BLaER1 (cell line): ENCODE measurements around the gene LAYN.

Experiments used
- H3K27ac ChIP-seq: shearing (Covaris generic); formaldehyde crosslinking; 2 replicates; pipeline ENCODE4 v1.8.1; 2022
- H3K27me3 ChIP-seq: shearing (Covaris generic); formaldehyde crosslinking; 2 replicates; pipeline ENCODE4 v1.8.1; 2022
- H3K36me3 ChIP-seq: shearing (Covaris generic); formaldehyde crosslinking; 2 replicates; pipeline ENCODE4 v1.8.1; 2022
- H3K4me1 ChIP-seq: shearing (Covaris generic); formaldehyde crosslinking; 2 replicates; pipeline ENCODE4 v1.8.1; 2022
- H3K4me2 ChIP-seq: shearing (Covaris generic); formaldehyde crosslinking; 2 replicates; pipeline ENCODE4 v1.8.1; 2022
- H3K4me3 ChIP-seq: shearing (Covaris generic); formaldehyde crosslinking; 2 replicates; pipeline ENCODE4 v1.8.1; 2022
- H3K9ac ChIP-seq: shearing (Covaris generic); formaldehyde crosslinking; 2 replicates; pipeline ENCODE4 v1.8.1; 2022
- H3K9me3 ChIP-seq: shearing (Covaris generic); formaldehyde crosslinking; 2 replicates; pipeline ENCODE4 v1.8.1; 2022
- H4K20me1 ChIP-seq: shearing (Covaris generic); formaldehyde crosslinking; 2 replicates; pipeline ENCODE4 v1.8.1; 2022
- Cebpa-rat ChIP-seq: shearing (Covaris generic); IDR thresholded peaks from 2 replicates; pipeline ENCODE4 v1.8.1; 2022

Gene LAYN, protein sequence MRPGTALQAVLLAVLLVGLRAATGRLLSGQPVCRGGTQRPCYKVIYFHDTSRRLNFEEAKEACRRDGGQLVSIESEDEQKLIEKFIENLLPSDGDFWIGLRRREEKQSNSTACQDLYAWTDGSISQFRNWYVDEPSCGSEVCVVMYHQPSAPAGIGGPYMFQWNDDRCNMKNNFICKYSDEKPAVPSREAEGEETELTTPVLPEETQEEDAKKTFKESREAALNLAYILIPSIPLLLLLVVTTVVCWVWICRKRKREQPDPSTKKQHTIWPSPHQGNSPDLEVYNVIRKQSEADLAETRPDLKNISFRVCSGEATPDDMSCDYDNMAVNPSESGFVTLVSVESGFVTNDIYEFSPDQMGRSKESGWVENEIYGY

GRCh38 chr11:111540114-111540936, at the start of gene LAYN:
Gene LAYN (plus strand): TSS chr11:111540720. CDS start chr11:111540844, 124 bp downstream.
- peak within 1 kb of the TSS; percentile 47 for H3K4me2 ChIP-seq
- H4K20me1 ChIP-seq: no peaks in the 10 kb centered on the region
- H3K4me1 ChIP-seq: peaks cover 23% of the 10 kb centered on the region
- H3K9ac ChIP-seq: no peak within 1 kb of the TSS
- H3K27ac ChIP-seq: no peak within 1 kb of the TSS
- peaks cover 48% of the 10 kb centered on the region for H3K27me3 ChIP-seq
- TF ChIP-seq Cebpa-rat: no peak
- no peaks in the 10 kb centered on the region for H3K36me3 ChIP-seq
- H3K4me3 ChIP-seq: peak within 1 kb of the TSS; percentile 32
- H3K9me3 ChIP-seq: peaks cover 25% of the 10 kb centered on the region

GRCh38 chr11:111494040-111494439, 46.5 kb upstream of the LAYN start:
- no peak overlapping the region for H3K4me2 ChIP-seq
- no peak overlapping the region for H3K9ac ChIP-seq
- H3K4me1 ChIP-seq: no peaks in the 10 kb centered on the region
- H3K4me3 ChIP-seq: no peak overlapping the region
- H3K27ac ChIP-seq: no peak overlapping the region
- no peak for TF ChIP-seq Cebpa-rat
- H3K9me3 ChIP-seq: peaks cover 2% of the 10 kb centered on the region; the same call in 1 of the 2 replicates
- no peaks in the 10 kb centered on the region for H3K27me3 ChIP-seq
- H4K20me1 ChIP-seq: no peaks in the 10 kb centered on the region
- no peaks in the 10 kb centered on the region for H3K36me3 ChIP-seq

DNA sequence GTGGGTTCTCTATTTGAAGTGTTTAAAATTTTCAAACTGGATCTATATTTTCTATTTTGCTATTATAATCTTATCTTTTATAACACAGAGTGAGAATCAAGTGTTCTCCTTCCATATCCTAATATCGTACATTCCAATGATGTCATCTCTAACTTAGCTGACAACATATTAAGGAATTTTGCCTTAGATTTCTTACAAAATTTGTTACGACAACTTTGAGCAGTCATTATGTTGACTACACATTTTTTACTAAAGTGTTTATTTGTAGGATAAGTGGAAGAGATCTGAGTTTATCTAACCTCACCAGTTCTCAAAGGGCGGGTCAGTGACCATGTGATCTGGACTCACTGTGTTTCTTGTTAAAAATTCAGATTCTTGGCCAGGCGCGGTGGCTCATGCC, 41.0 kb upstream of the LAYN start:
- Histone ChIP-seq H3K27me3 (no peaks in the 10 kb centered on the region), H3K4me3 (no peak overlapping the region), H3K9me3 (no peaks in the 10 kb centered on the region), H3K27ac (no peak overlapping the region), H4K20me1 (no peaks in the 10 kb centered on the region), H3K36me3 (no peaks in the 10 kb centered on the region), H3K4me1 (no peaks in the 10 kb centered on the region), H3K4me2 (no peak overlapping the region), H3K9ac (no peak overlapping the region)
- no peak for TF ChIP-seq Cebpa-rat

GRCh38 chr11:111500481-111500880, 40.0 kb upstream of the LAYN start:
- Histone ChIP-seq H4K20me1 (no peaks in the 10 kb centered on the region), H3K9ac (no peak overlapping the region), H3K36me3 (no peaks in the 10 kb centered on the region), H3K9me3 (no peaks in the 10 kb centered on the region), H3K27ac (no peak overlapping the region), H3K4me3 (no peak overlapping the region), H3K27me3 (no peaks in the 10 kb centered on the region), H3K4me2 (no peak overlapping the region), H3K4me1 (no peaks in the 10 kb centered on the region)
- TF ChIP-seq Cebpa-rat: no peak

GRCh38 chr11:111502611-111503010, 37.9 kb upstream of the LAYN start:
- no peak overlapping the region for H3K9ac ChIP-seq

GRCh38 chr11:111510311-111510710, 30.2 kb upstream of the LAYN start:
- Histone ChIP-seq H3K36me3 (no peaks in the 10 kb centered on the region), H3K4me2 (no peak overlapping the region), H3K9ac (no peak overlapping the region), H4K20me1 (no peaks in the 10 kb centered on the region), H3K27me3 (peaks cover 27% of the 10 kb centered on the region), H3K4me3 (no peak overlapping the region), H3K9me3 (peaks cover 29% of the 10 kb centered on the region), H3K4me1 (no peaks in the 10 kb centered on the region), H3K27ac (no peak overlapping the region)
- no peak for TF ChIP-seq Cebpa-rat

More at GRCh38 chr11:111502611-111503010, 37.9 kb upstream of the LAYN start:
- TF ChIP-seq Cebpa-rat: no peak
- no peaks in the 10 kb centered on the region for H4K20me1 ChIP-seq
- H3K27ac ChIP-seq: no peak overlapping the region
- no peak overlapping the region for H3K4me3 ChIP-seq
- H3K4me1 ChIP-seq: no peaks in the 10 kb centered on the region
- no peaks in the 10 kb centered on the region for H3K36me3 ChIP-seq
- no peak overlapping the region for H3K4me2 ChIP-seq
- H3K9me3 ChIP-seq: 0 out of 2 replicates have a peak, but pooled peaks cover under 1% of the 10 kb centered on the region
- no peaks in the 10 kb centered on the region for H3K27me3 ChIP-seq

DNA sequence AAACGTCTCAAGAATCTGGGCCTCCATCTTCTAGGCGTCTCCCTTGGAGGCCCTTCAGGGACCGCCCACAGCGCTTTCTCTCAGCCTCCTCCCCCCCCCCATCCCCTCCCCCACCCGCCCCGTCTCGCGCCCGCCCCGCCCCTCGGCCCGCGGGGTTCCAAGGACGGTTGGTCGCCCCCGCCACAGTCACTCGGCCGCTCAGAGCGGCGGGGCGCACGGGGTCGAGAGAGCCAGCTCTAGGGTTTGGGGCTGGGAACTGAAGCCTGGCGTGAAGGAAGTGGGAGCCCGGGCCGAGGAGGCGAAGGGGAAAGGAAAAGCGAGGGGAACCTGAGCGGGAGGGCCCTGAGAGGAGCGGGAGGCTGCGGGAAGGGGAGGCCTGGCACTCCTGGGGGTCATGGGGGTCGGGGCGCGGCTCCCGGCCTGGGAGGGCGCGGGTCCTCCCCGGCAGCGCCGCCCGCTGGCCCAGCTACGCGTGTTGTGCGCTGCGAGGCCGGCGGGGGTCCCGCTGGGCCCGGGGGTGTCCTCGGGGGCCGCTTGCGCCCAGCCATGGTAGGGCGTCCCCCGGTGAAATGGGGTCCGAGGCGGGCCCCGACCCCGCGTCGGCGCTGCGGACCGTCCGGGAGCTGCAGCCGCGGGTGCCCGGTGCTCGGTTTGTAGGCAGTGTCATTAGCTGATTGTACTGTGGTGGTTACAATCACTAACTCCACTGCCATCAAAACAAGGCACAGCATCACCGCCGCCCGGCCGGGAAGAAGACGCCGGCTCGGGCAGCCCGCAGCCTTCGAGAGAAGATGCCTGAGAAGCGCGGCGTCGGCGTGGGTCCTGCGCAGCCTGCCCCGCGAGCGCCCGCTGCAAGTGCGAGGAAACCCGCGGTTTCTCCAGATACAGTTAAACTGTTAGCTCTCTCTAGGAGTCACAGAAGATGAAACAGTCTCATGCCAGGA, 28.0 kb upstream of the LAYN start, which contains the start of gene BTG4:
BTG4 (minus strand) TSS at position 91 of the 944 bp plus-strand sequence. CDS start 13,610 bp downstream, outside the sequence.
- H3K9ac ChIP-seq: no peak within 1 kb of the TSS
- peaks cover 29% of the 10 kb centered on the region for H3K9me3 ChIP-seq
- H3K36me3 ChIP-seq: no peaks in the 10 kb centered on the region
- H3K4me3 ChIP-seq: peak within 1 kb of the TSS; percentile 14; the same call in 1 of the 2 replicates
- H3K4me2 ChIP-seq: no peak within 1 kb of the TSS
- peaks cover 27% of the 10 kb centered on the region for H3K27me3 ChIP-seq
- H3K4me1 ChIP-seq: no peaks in the 10 kb centered on the region
- no peaks in the 10 kb centered on the region for H4K20me1 ChIP-seq
- no peak for TF ChIP-seq Cebpa-rat
- no peak within 1 kb of the TSS for H3K27ac ChIP-seq

DNA sequence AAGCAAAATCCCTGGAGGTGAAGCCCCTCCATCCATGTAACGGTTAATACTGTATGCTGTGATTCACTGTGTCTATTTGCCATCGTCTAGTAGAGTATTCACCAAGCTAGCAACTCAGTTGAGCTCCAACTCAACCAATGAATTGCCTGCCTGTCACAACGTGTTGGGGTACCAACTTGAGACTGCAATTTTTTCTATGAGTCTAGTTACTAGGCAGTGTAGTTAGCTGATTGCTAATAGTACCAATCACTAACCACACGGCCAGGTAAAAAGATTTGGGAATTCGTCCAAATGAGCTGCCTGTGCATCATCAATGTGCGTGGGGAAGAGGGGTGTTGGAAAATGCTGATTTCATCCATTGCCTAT, 27.3 kb upstream of the LAYN start:
- peaks cover 24% of the 10 kb centered on the region for H3K9me3 ChIP-seq
- H3K27ac ChIP-seq: no peak overlapping the region
- H3K9ac ChIP-seq: no peak overlapping the region
- no peaks in the 10 kb centered on the region for H4K20me1 ChIP-seq
- H3K4me3 ChIP-seq: no peak overlapping the region
- H3K4me1 ChIP-seq: no peaks in the 10 kb centered on the region
- no peak overlapping the region for H3K4me2 ChIP-seq
- no peak for TF ChIP-seq Cebpa-rat
- peaks cover 27% of the 10 kb centered on the region for H3K27me3 ChIP-seq
- no peaks in the 10 kb centered on the region for H3K36me3 ChIP-seq
